Neural progenitor cell (in vitro differentiated cells): Measurements from ENCODE around the gene CFAP119. TPM values are rescaled to one million over a fixed set of nuclear protein-coding genes. Genes with fewer than 3 reads are reported as not detected.

Experiments
- DNase-seq: peaks from one replicate; pipeline ENCODE4 v3.0.0-alpha.2; 2016; ENCODE audit warnings: low spot score
- H2AFZ ChIP-seq: fragments of 200-600 bp; sonication (generic); replicated peaks from 2 replicates; pipeline ENCODE4 v1.6.1; 2016; ENCODE audit warnings: antibody characterized with exemption
- H3F3A ChIP-seq: fragments of 200-600 bp; sonication (generic); 2 replicates; pipeline ENCODE4 v1.6.1; 2016; ENCODE audit warnings: antibody characterized with exemption, low read depth
- H3K27ac ChIP-seq: fragments of 200-600 bp; sonication (generic); 2 replicates; pipeline ENCODE4 v1.5.1; 2016; ENCODE audit warnings: mild to moderate bottlenecking
- H3K27me3 ChIP-seq: fragments of 200-600 bp; sonication (generic); 2 replicates; pipeline ENCODE4 v1.6.1; 2016; ENCODE audit warnings: mild to moderate bottlenecking, moderate library complexity
- H3K36me3 ChIP-seq: fragments of 200-600 bp; sonication (generic); 2 replicates; pipeline ENCODE4 v1.5.1; 2016
- H3K4me1 ChIP-seq: fragments of 200-600 bp; sonication (generic); 2 replicates; pipeline ENCODE4 v1.6.1; 2016; ENCODE audit warnings: mixed run types
- H3K4me2 ChIP-seq: fragments of 200-600 bp; sonication (generic); 2 replicates; pipeline ENCODE4 v1.6.1; 2016
- H3K4me3 ChIP-seq: fragments of 200-600 bp; sonication (generic); 2 replicates; pipeline ENCODE4 v1.5.1; 2016
- H3K79me2 ChIP-seq: fragments of 200-600 bp; sonication (generic); 2 replicates; pipeline ENCODE4 v1.6.1; 2016; ENCODE audit warnings: low read depth
- H3K9ac ChIP-seq: fragments of 200-600 bp; sonication (generic); 2 replicates; pipeline ENCODE4 v1.6.1; 2016
- H3K9me3 ChIP-seq: fragments of 200-600 bp; sonication (generic); 2 replicates; pipeline ENCODE4 v1.5.1; 2016; ENCODE audit warnings: low read depth
- H4K20me1 ChIP-seq: fragments of 200-600 bp; sonication (generic); 2 replicates; pipeline ENCODE4 v1.6.1; 2016; ENCODE audit warnings: low read depth
- H3K27ac Mint-ChIP-seq: 3 replicates; pipeline ENCODE4 v1.8.0; 2021; ENCODE audit warnings: mixed read lengths
- H3K27me3 Mint-ChIP-seq: 2 replicates; pipeline ENCODE4 v1.8.0; 2022; ENCODE audit warnings: low read depth, mild to moderate bottlenecking, inconsistent platforms, moderate library complexity, mixed read lengths; ENCODE audit not compliant: insufficient read depth
- H3K36me3 Mint-ChIP-seq: 3 replicates; pipeline ENCODE4 v1.8.0; 2021; ENCODE audit warnings: mixed read lengths
- H3K4me1 Mint-ChIP-seq: 3 replicates; pipeline ENCODE4 v1.8.0; 2021; ENCODE audit warnings: mixed read lengths
- H3K4me3 Mint-ChIP-seq: 3 replicates; pipeline ENCODE4 v1.8.0; 2021; ENCODE audit warnings: mild to moderate bottlenecking, moderate library complexity, mixed read lengths
- H3K9me3 Mint-ChIP-seq: 3 replicates; pipeline ENCODE4 v1.8.0; 2020; ENCODE audit warnings: mixed read lengths
- CTCF ChIP-seq: fragments of 200-600 bp; sonication (generic); IDR thresholded peaks from 2 replicates; pipeline ENCODE4 v1.5.1; 2017; ENCODE audit warnings: antibody characterized with exemption, mild to moderate bottlenecking
- EZH2 ChIP-seq: fragments of 200-600 bp; sonication (generic); IDR thresholded peaks from 2 replicates; pipeline ENCODE4 v1.6.1; 2017; ENCODE audit warnings: antibody characterized with exemption, mild to moderate bottlenecking, moderate library complexity
- EZH2phosphoT487 ChIP-seq: fragments of 200-600 bp; sonication (generic); IDR thresholded peaks from 2 replicates; pipeline ENCODE4 v1.6.1; 2017; ENCODE audit warnings: antibody characterized with exemption
- total RNA-seq: library from RNA; depleted of rRNA; stranded (reverse); fragments of >200 nt; gene quantifications from 2 replicates; pipeline ENCODE4 v1.2.3, GENCODE V29; 2015; ENCODE audit warnings: low replicate concordance

The CFAP119 gene
- total RNA-seq, 1 donor from 2014 or later = 0.56 TPM

GRCh38 chr16:30771726-30772125, 9.9 kb upstream of the CFAP119 start:
- H3K27me3 ChIP-seq = no peaks in the 10 kb centered on the region
- H3K9ac ChIP-seq = no peak overlapping the region
- Mint-ChIP-seq H3K4me3 (no peak overlapping the region), H3K4me1 (peaks cover 8% of the 10 kb centered on the region), H3K36me3 (peaks cover 28% of the 10 kb centered on the region), H3K27ac (peak overlapping the region; percentile 40), H3K27me3 (peaks cover 18% of the 10 kb centered on the region), H3K9me3 (no peaks in the 10 kb centered on the region)
- no peak for DNase-seq
- H3K9me3 ChIP-seq = no peaks in the 10 kb centered on the region
- H2AFZ ChIP-seq = no peak overlapping the region
- no peak overlapping the region for H3K27ac ChIP-seq
- peaks cover 24% of the 10 kb centered on the region for H4K20me1 ChIP-seq
- no peaks in the 10 kb centered on the region for H3K36me3 ChIP-seq
- H3K4me2 ChIP-seq = no peak overlapping the region
- H3K79me2 ChIP-seq = peaks cover 8% of the 10 kb centered on the region
- no peaks in the 10 kb centered on the region for H3K4me1 ChIP-seq
- H3F3A ChIP-seq = peaks cover 25% of the 10 kb centered on the region
- no peak overlapping the region for H3K4me3 ChIP-seq
- TF ChIP-seq EZH2 (no peak), CTCF (no peak), EZH2phosphoT487 (no peak)

- no peak overlapping the region for H3K9ac ChIP-seq
- no peak overlapping the region for H2AFZ ChIP-seq
- DNase-seq = no peak
- Mint-ChIP-seq H3K27me3 (peaks cover 8% of the 10 kb centered on the region), H3K4me3 (no peak overlapping the region), H3K9me3 (no peaks in the 10 kb centered on the region), H3K27ac (no peak overlapping the region), H3K36me3 (peaks cover 37% of the 10 kb centered on the region), H3K4me1 (no peaks in the 10 kb centered on the region)
- no peak overlapping the region for H3K4me2 ChIP-seq
- H4K20me1 ChIP-seq = peaks cover 18% of the 10 kb centered on the region
- H3K36me3 ChIP-seq = no peaks in the 10 kb centered on the region
- H3K27ac ChIP-seq = no peak overlapping the region
- H3K9me3 ChIP-seq = no peaks in the 10 kb centered on the region
- no peaks in the 10 kb centered on the region for H3K79me2 ChIP-seq
- H3F3A ChIP-seq = peaks cover 7% of the 10 kb centered on the region
- TF ChIP-seq CTCF (no peak), EZH2 (no peak), EZH2phosphoT487 (no peak)
- H3K4me3 ChIP-seq = no peak overlapping the region
- H3K27me3 ChIP-seq = no peaks in the 10 kb centered on the region
- H3K4me1 ChIP-seq = no peaks in the 10 kb centered on the region
These were observed 7.7 kb upstream of the CFAP119 start for GRCh38 chr16:30769379-30770089.

GRCh38 chr16:30768583-30769181, 6.8 kb upstream of the CFAP119 start:
- no peaks in the 10 kb centered on the region for H3K27me3 ChIP-seq
- no peak overlapping the region for H3K4me3 Mint-ChIP-seq
- H3K4me1 Mint-ChIP-seq = peaks cover 2% of the 10 kb centered on the region
- H3K27ac Mint-ChIP-seq = no peak overlapping the region
- H3K9me3 Mint-ChIP-seq = no peaks in the 10 kb centered on the region
- peaks cover 14% of the 10 kb centered on the region for H4K20me1 ChIP-seq
- H3K79me2 ChIP-seq = peaks cover 8% of the 10 kb centered on the region
- H3F3A ChIP-seq = no peaks in the 10 kb centered on the region
- no peak for DNase-seq
- H3K4me3 ChIP-seq = no peak overlapping the region
- no peak overlapping the region for H3K9ac ChIP-seq
- H3K27ac ChIP-seq = no peak overlapping the region
- H3K36me3 ChIP-seq = peaks cover 5% of the 10 kb centered on the region
- H3K9me3 ChIP-seq = no peaks in the 10 kb centered on the region
- peaks cover 8% of the 10 kb centered on the region for H3K27me3 Mint-ChIP-seq
- peaks cover under 1% of the 10 kb centered on the region for H3K4me1 ChIP-seq
- H3K4me2 ChIP-seq = no peak overlapping the region
- no peak overlapping the region for H2AFZ ChIP-seq
- TF ChIP-seq CTCF (no peak), EZH2 (no peak), EZH2phosphoT487 (no peak)
- H3K36me3 Mint-ChIP-seq = peaks cover 39% of the 10 kb centered on the region
